Subcutaneous abdominal adipose tissue (tissue), 5 donors: ENCODE measurements around the gene CACNG7.

Experiments
- H3K27ac ChIP-seq: one replicate; pipeline ENCODE4 v1.7.0; 2013; ENCODE audit warnings: low read depth, mild to moderate bottlenecking, inconsistent platforms, low read length, moderate library complexity
- H3K27me3 ChIP-seq, 5 donors: one replicate each; pipeline ENCODE4 v1.7.0; 2013; ENCODE audit warnings: low read length in 5 of 5, inconsistent platforms in 1 of 5; ENCODE audit not compliant: control insufficient read depth in 5 of 5, insufficient read depth in 4 of 5
- H3K36me3 ChIP-seq, 5 donors: one replicate each; pipeline ENCODE4 v1.7.0; 2013; ENCODE audit warnings: low read length in 5 of 5; ENCODE audit not compliant: control insufficient read depth in 5 of 5, insufficient read depth in 5 of 5
- H3K4me1 ChIP-seq, 5 donors: one replicate each; pipeline ENCODE4 v1.7.0; 2013; ENCODE audit warnings: low read length in 5 of 5, mild to moderate bottlenecking in 3 of 5, moderate library complexity in 1 of 5; ENCODE audit not compliant: control insufficient read depth in 5 of 5, insufficient read depth in 5 of 5
- H3K4me3 ChIP-seq, 5 donors: one replicate each; pipeline ENCODE4 v1.7.0; 2013; ENCODE audit warnings: low read length in 5 of 5, low read depth in 1 of 5
- H3K9ac ChIP-seq, 5 donors: one replicate each; pipeline ENCODE4 v1.7.0; 2013; ENCODE audit warnings: low read length in 5 of 5, mild to moderate bottlenecking in 4 of 5, moderate library complexity in 3 of 5
- H3K9me3 ChIP-seq, 5 donors: one replicate each; pipeline ENCODE4 v1.7.0; 2013; ENCODE audit warnings: low read length in 5 of 5; ENCODE audit not compliant: control insufficient read depth in 5 of 5
- donor health status: healthy.
- donor health status: healthy.
- donor health status: healthy.
- donor health status: healthy.
- donor health status: healthy.

CACNG7 gene

DNA sequence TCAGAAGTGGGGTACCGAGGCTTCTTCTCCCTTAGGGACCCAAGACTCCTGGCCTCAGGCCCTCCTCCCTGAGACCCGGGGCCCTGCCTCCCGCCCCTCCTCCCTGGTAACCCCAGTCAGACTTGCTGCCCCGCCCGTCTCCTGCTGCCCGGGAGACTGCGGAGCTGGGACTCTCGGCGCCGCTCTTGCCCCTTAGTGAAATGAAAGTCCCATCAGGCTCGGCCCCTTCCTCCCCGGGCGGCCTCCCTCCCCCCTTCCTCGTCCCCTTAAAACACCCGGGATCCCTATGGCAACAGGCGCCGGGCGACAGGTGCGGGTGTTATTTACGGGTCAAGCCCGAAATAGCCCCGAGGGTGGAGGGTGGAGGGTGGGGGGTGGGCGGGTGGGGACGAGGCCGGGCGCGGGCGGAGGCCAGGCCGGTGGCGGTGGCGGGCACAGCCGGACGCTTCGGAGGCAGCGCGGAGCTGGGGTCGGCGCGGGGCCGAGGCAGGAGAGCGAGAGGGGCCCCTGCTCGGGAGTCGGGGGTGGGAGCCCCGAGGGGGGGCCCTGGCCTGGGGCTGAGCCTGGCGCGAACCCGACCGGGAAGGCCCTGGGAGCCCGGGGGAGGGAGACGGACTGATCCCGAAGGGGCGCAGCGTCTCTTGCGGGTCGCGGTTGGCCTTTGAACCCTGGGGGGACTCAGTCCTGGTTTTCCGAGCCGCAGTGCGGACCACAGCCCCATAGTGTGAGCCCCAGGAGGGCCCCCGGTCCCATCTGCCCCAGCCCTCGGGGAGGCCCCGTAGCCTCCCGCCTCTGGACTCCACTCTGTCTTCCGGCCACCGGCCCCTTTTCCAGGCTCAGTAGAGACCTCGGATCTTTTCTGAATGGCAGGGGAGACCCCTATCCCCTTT is 82.4 kb downstream of the CACNG7 start, which contains the start of gene CACNG6:
Gene CACNG6, plus strand, starts transcription at position 414 of the 890 bp plus-strand sequence. CDS start 1,241 bp downstream, outside the sequence.
- Histone ChIP-seq H3K4me1 (peaks cover 0 to 11% (median 5%) of the 10 kb centered on the region in 5 donors), H3K27me3 (peaks cover 30 to 42% (median 36%) of the 10 kb centered on the region in 5 donors), H3K36me3 (no peaks in the 10 kb centered on the region), H3K9ac (peak within 1 kb of the TSS in 1 of 5 donors; percentile 51), H3K4me3 (peak within 1 kb of the TSS in 1 of 5 donors; percentile 48), H3K27ac (no peak within 1 kb of the TSS), H3K9me3 (no peaks in the 10 kb centered on the region)

DNA sequence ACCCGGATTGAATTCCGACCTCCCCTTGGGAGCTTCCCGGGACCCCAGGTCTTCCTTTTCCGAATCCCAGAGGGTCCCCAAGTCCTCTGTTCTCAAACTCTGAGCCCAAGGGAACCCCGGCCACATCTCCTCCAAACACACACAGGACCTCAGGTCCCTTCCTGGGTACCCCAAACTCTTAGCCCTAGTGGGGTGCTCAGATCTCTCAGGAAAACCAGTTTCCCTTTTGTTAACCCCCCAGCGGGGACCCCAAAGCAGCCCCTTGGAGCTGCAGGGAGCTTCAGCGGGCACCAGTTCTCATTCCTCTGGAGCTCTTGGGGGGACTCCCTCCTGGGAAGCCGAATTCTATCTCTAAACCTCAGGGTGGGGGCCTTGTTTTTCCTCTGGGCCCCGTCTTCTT is 83.1 kb downstream of the CACNG7 start:
- Histone ChIP-seq H3K4me1 (peaks cover 0 to 11% (median 5%) of the 10 kb centered on the region in 5 donors), H3K36me3 (no peaks in the 10 kb centered on the region), H3K9me3 (no peaks in the 10 kb centered on the region), H3K9ac (no peak overlapping the region), H3K27me3 (peaks cover 30 to 42% (median 36%) of the 10 kb centered on the region in 5 donors), H3K27ac (no peak overlapping the region), H3K4me3 (no peak overlapping the region)

DNA sequence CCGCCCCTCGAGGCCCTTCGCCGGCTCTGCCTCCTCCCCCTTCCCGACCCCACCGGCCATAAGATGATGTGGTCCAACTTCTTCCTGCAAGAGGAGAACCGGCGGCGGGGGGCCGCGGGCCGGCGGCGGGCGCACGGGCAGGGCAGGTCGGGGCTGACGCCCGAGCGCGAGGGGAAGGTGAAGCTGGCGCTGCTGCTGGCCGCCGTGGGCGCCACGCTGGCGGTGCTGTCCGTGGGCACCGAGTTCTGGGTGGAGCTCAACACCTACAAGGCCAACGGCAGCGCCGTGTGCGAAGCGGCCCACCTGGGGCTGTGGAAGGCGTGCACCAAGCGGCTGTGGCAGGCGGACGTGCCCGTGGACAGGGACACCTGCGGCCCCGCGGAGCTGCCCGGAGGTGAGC is 83.7 kb downstream of the CACNG7 start:
- H3K27ac ChIP-seq: no peak overlapping the region
- H3K4me3 ChIP-seq: no peak overlapping the region

DNA sequence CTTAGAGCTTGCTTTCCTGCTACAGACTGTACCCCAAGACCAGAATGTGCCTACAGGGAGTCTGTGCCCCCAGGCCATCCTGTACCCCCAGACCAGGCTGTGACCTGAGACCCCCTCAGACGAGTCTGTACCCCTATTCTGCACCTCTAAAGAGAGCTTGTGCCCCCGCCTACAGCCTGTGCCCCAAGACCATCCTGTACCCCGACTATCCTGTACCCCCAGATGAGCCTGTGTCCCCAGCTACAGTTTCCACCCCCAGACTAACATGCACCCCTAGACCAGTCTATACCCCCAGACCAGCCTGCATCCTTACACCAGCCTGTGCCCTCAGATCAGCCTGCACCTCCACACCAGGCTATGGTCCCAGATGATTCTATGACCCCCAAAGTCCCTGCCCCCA is 84.4 kb downstream of the CACNG7 start:
- Histone ChIP-seq H3K4me3 (no peak overlapping the region), H3K9ac (no peak overlapping the region), H3K27me3 (peaks cover 30 to 46% (median 38%) of the 10 kb centered on the region in 5 donors), H3K27ac (no peak overlapping the region), H3K9me3 (no peaks in the 10 kb centered on the region), H3K4me1 (peaks cover 0 to 11% (median 5%) of the 10 kb centered on the region in 5 donors), H3K36me3 (no peaks in the 10 kb centered on the region)

More for the DNA sequence above, 83.7 kb downstream of the CACNG7 start:
- H3K27me3 ChIP-seq: peaks cover 30 to 45% (median 37%) of the 10 kb centered on the region in 5 donors
- no peaks in the 10 kb centered on the region for H3K9me3 ChIP-seq
- peaks cover 0 to 11% (median 5%) of the 10 kb centered on the region in 5 donors for H3K4me1 ChIP-seq
- H3K9ac ChIP-seq: no peak overlapping the region
- H3K36me3 ChIP-seq: no peaks in the 10 kb centered on the region
